OCI-LY7 (cell line): ENCODE measurements around the gene APEX1.

Experiments used
- EZH2phosphoT487 ChIP-seq: fragments of 200-600 bp; sonication (generic); IDR thresholded peaks from 2 replicates; pipeline ENCODE4 v1.6.1; 2018; ENCODE audit warnings: low read depth, borderline replicate concordance, mild to moderate bottlenecking, mixed run types, antibody characterized with exemption, low read length, moderate library complexity, mixed read lengths
- TF ChIP-seq, protein P1 (sequence below): fragments of 200-600 bp; sonication (generic); conservative IDR thresholded peaks from 2 replicates; pipeline ENCODE4 v1.5.1; 2014; ENCODE audit warnings: mild to moderate bottlenecking, antibody characterized with exemption, low read length, moderate library complexity, mixed read lengths

DNA sequence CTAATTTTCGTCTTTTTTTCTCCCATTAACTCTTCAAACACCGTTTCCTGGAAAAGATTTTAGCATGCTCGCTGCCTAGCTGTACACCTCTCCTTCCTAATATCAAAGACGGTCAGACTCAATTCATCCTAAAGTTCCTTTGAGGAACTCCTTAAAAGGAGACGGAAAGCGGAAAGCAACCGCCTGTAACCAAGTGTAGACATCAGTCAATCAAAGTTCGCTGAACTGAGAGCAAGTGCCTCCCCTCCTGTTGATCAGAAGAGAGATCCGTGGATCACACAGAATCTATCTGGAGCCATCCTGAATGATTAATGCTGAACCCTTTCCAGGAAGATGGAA, 41.3 kb upstream of the APEX1 start:
- TF ChIP-seq EZH2phosphoT487 = no peak
- TF ChIP-seq, protein P1, sequence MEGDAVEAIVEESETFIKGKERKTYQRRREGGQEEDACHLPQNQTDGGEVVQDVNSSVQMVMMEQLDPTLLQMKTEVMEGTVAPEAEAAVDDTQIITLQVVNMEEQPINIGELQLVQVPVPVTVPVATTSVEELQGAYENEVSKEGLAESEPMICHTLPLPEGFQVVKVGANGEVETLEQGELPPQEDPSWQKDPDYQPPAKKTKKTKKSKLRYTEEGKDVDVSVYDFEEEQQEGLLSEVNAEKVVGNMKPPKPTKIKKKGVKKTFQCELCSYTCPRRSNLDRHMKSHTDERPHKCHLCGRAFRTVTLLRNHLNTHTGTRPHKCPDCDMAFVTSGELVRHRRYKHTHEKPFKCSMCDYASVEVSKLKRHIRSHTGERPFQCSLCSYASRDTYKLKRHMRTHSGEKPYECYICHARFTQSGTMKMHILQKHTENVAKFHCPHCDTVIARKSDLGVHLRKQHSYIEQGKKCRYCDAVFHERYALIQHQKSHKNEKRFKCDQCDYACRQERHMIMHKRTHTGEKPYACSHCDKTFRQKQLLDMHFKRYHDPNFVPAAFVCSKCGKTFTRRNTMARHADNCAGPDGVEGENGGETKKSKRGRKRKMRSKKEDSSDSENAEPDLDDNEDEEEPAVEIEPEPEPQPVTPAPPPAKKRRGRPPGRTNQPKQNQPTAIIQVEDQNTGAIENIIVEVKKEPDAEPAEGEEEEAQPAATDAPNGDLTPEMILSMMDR = no peak
